Colonic mucosa (tissue), 4 donors: Measurements from ENCODE around the gene RASGRP2. TPM values are rescaled to one million over a fixed set of nuclear protein-coding genes. Genes with fewer than 3 reads are reported as not detected.

ENCODE experiments used
- DNase-seq: peaks from one replicate; pipeline ENCODE4 v3.0.0-alpha.2; 2020
- H3K27ac ChIP-seq: fragments of 200-600 bp; one replicate; pipeline ENCODE4 v1.8.0; 2021
- H3K27me3 ChIP-seq: fragments of 200-600 bp; one replicate; pipeline ENCODE4 v1.8.0; 2021
- H3K36me3 ChIP-seq: fragments of 200-600 bp; one replicate; pipeline ENCODE4 v1.8.0; 2021
- H3K4me1 ChIP-seq: fragments of 200-600 bp; one replicate; pipeline ENCODE4 v1.8.0; 2021; ENCODE audit warnings: mild to moderate bottlenecking
- H3K4me3 ChIP-seq: fragments of 200-600 bp; one replicate; pipeline ENCODE4 v1.8.0; 2021
- H3K9ac ChIP-seq, 2 donors: one replicate each; pipeline ENCODE4 v1.7.0; 2013; ENCODE audit warnings: control low read depth in 2 of 2, low read depth in 2 of 2, low read length in 2 of 2
- H3K9me3 ChIP-seq: fragments of 200-600 bp; one replicate; pipeline ENCODE4 v1.8.0; 2021
- intact Hi-C: fragments of 100-400 bp; cut with DNase I; formaldehyde crosslinking; loops from one replicate; pipeline ENCODE4 v1.14.1; 2022
- total RNA-seq, 2 donors: library from RNA; stranded (reverse); fragmentation: NEBNext Ultra II Directional in 1 of 2; extraction: Animal tissue kit (Norgen Biotek cat#: 25700) in 1 of 2; gene quantifications; one replicate each; pipeline ENCODE4 v1.2.1, GENCODE V29; 2021
- TF ChIP-seq, protein P1 (sequence below): fragments of 200-600 bp; IDR thresholded peaks from one replicate; pipeline ENCODE4 v1.8.0; 2022; ENCODE audit warnings: antibody characterized with exemption, mild to moderate bottlenecking
- donor health status: healthy.
- donor health status: DM: no; HTN: no; CAD: no.
- donor health status: DM: no; HTN: no; CAD: no.

The RASGRP2 gene
- total RNA-seq, 2 donors from 2014 or later, result 2.8 to 3.5 TPM

DNA sequence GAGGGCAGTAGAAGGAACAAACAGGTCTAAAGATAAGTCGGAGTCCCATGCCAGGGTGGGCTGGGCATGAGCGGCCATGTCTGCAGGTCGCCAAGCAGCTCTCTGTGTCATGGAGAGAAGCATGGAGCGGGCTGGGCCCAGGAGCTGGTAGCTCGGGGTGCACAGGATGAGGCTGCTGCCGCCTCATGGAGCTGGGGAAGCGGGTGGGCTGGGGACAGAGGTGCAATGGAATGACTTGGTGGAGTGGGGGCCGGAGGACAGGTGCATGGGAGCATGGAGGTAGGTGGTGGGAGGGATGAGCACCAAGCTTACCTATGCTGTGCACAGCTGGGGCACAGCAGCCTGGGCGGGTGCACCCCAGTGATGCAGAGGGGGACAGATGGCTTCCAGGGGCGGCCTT is 24.5 kb downstream of the RASGRP2 start:
- TF ChIP-seq, protein P1, sequence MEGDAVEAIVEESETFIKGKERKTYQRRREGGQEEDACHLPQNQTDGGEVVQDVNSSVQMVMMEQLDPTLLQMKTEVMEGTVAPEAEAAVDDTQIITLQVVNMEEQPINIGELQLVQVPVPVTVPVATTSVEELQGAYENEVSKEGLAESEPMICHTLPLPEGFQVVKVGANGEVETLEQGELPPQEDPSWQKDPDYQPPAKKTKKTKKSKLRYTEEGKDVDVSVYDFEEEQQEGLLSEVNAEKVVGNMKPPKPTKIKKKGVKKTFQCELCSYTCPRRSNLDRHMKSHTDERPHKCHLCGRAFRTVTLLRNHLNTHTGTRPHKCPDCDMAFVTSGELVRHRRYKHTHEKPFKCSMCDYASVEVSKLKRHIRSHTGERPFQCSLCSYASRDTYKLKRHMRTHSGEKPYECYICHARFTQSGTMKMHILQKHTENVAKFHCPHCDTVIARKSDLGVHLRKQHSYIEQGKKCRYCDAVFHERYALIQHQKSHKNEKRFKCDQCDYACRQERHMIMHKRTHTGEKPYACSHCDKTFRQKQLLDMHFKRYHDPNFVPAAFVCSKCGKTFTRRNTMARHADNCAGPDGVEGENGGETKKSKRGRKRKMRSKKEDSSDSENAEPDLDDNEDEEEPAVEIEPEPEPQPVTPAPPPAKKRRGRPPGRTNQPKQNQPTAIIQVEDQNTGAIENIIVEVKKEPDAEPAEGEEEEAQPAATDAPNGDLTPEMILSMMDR, result no peak
- intact Hi-C loops, result no loop called here
- DNase-seq, result no peak

DNA sequence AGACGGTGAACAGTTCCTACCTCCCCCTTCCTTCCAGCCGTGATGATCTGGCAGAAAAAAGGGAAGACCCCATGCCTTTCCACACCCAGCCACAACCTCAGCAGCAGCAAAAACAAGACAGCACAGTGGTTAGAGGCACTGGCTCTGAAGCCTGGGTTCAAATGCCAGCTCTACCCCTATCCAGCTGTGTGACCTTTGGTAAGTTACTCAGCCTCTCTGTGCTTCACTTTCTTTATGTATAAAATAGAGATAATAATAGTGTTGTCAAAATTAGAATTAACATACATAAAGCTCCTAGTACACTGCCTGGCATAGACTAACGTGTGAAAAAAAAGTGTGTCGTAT is 25.2 kb downstream of the RASGRP2 start:
- Histone ChIP-seq H3K9ac (no peak overlapping the region), H3K36me3 (no peaks in the 10 kb centered on the region), H3K27me3 (peaks cover 41% of the 10 kb centered on the region), H3K9me3 (no peaks in the 10 kb centered on the region), H3K4me3 (no peak overlapping the region), H3K4me1 (no peaks in the 10 kb centered on the region), H3K27ac (no peak overlapping the region)
- TF ChIP-seq, protein P1, result no peak
- intact Hi-C loops, result no loop called here
- DNase-seq, result no peak

More for the DNA sequence above, 24.5 kb downstream of the RASGRP2 start:
- Histone ChIP-seq H3K9me3 (no peaks in the 10 kb centered on the region), H3K4me1 (no peaks in the 10 kb centered on the region), H3K36me3 (no peaks in the 10 kb centered on the region), H3K27ac (no peak overlapping the region), H3K4me3 (no peak overlapping the region), H3K27me3 (peaks cover 35% of the 10 kb centered on the region), H3K9ac (no peak overlapping the region)

DNA sequence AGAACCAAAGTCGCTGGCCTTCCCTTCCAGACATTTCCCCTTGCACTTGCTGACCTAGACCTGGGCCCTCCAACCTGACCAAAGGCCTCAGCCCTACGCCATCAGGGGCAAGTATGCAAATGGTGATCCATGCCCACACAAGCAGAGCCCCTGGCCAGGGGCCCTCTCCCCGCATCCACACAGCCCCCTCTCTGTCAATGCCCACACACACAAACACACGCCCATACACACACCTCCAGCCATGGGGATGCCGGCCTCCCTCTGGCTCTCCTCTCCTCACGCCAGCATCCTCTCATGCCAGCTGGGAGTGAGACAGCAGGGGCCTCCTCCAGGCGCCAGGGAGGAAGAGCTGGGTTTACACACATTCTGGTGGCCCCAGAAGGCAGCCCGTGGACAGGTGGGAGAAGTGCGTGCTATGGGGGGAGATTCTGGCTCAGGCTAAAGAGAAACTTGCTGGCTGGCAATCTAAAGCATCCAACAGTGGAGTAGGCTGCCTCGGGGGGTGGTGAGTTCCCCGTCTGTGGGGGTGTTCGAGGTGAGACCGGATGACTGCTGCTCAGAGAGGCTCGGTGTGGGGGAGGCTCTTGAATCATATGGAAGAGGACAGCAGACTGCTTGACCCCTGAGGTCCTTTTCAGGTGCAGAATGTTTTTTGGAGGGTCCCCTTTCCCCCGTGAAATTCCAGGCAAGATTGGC is 25.7 kb downstream of the RASGRP2 start:
- TF ChIP-seq, protein P1, result no peak
- H3K4me1 ChIP-seq, result no peaks in the 10 kb centered on the region
- no peak overlapping the region for H3K9ac ChIP-seq
- no peaks in the 10 kb centered on the region for H3K36me3 ChIP-seq
- H3K9me3 ChIP-seq, result no peaks in the 10 kb centered on the region
- H3K27ac ChIP-seq, result no peak overlapping the region
- intact Hi-C loops, result no loop called here
- no peak overlapping the region for H3K4me3 ChIP-seq
- H3K27me3 ChIP-seq, result peaks cover 45% of the 10 kb centered on the region
- no peak for DNase-seq

DNA sequence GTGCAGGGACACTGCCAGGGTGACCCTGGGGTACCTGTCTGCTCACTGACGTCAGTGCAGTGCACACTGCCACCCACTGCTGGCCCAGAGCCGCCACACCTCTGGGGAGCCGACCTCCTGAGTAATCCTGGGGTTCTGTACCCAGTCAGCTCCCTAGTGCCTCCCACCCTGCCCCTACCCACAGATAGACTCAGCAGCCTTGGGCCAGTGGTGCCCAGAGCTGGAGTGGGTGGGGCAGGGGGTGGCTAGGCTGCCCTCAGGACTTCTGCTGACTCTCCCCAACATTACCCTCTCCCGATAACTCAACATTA is 26.7 kb downstream of the RASGRP2 start:
- no peak for DNase-seq
- no peaks in the 10 kb centered on the region for H3K36me3 ChIP-seq
- no peak overlapping the region for H3K27ac ChIP-seq
- H3K9me3 ChIP-seq, result no peaks in the 10 kb centered on the region
- H3K4me3 ChIP-seq, result no peak overlapping the region
- H3K4me1 ChIP-seq, result no peaks in the 10 kb centered on the region
- TF ChIP-seq, protein P1, result no peak
- H3K9ac ChIP-seq, result no peak overlapping the region
- intact Hi-C loops, result no loop called here
- peaks cover 55% of the 10 kb centered on the region for H3K27me3 ChIP-seq

DNA sequence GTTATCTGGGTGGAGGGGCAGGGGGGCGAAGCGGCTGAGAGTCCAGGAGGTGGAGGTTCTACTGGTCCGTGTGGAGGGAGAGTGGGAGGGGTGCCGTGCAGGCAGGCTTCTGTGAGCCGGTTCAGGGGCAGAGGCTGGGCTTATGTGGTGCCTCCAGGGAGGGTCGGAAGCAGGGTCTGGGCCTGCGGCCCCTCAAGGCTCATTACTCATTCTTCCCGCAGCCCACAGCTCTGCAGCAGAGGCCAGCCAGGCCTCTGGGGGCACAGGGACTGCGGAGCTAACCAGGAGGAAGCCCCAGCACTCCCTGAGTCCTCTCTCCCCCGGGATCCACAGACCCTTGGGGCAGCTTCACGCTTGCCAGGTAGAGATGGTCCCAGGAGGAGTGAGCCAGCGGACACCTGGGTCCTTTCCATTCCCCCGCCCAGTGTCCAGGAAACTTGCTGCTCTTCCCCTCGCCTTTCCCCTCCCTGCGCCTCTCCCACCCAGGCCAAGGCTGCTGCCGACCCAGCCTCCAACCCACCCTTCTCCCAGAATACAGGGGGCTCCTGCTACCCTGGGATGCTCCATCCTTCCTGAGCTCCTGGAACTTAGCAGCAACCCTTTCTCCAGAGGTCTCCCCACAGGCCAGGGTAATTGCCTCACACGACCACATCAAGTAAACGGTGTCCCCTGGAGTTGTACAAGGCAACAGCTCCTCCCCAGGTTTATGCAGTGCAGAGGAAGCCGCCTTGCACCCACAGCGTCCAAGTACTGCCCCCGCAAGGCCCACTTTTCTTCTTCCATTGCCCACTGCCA is 27.3 kb downstream of the RASGRP2 start:
- peaks cover 60% of the 10 kb centered on the region for H3K27me3 ChIP-seq

More for the DNA sequence above, 27.3 kb downstream of the RASGRP2 start:
- TF ChIP-seq, protein P1, result no peak
- Histone ChIP-seq H3K9me3 (no peaks in the 10 kb centered on the region), H3K36me3 (no peaks in the 10 kb centered on the region), H3K4me1 (no peaks in the 10 kb centered on the region), H3K4me3 (no peak overlapping the region), H3K27ac (no peak overlapping the region), H3K9ac (no peak overlapping the region)
- intact Hi-C loops, result no loop called here
- no peak for DNase-seq
